HG03457 (cell line): Measurements from ENCODE around the gene PLXNA2.

Experiments used
- ATAC-seq: cut with Tn5 transposase; IDR thresholded peaks from one replicate; pipeline ENCODE4 v1.9.1; 2021; ENCODE audit warnings: moderate number of reproducible peaks; ENCODE audit not compliant: unreplicated experiment

The PLXNA2 gene

DNA sequence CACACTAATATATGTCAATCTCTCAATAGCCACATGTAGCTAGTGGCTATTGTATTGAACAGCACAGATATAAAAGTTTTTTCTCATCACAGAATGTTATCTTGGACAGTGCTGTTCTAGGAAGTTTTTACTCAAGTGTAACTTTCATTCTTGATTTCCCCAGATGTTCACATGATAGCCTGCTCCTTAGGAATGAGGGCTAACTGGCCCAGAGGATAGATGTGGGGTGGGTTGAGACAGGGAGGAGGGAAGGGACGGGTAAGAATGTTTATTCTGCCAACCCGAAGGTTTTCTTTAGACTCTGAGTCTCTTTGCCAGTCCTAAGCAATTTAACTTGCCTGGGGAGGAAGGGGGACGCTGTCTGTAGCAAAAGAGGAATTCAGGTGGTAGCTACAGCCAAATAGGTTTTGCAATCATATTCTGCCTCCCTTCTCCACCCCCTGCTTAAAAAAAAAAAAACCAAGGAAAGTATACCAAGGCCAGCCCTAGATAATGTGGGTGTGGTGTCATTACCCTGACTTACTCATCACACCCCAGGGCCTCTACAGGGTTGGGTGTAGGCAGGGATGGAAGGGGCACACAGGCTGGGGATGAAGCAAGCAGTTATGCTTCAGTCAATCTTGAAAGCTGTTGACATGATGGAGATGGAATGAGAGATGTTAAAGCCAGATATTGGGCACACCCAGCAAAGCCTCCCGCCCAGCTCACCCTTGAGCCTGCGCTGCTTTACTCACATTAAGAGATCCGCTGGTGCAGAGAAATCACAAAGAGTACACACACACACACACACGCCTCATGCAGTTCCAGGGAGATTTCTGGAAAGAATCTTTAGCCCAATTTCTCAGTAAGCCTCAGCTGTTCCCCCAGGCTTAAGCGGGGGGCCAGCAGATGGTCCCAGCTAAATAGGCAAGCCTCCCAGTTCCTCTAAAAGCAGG lies 59.9 kb downstream of the PLXNA2 start:
- no peak for ATAC-seq

DNA sequence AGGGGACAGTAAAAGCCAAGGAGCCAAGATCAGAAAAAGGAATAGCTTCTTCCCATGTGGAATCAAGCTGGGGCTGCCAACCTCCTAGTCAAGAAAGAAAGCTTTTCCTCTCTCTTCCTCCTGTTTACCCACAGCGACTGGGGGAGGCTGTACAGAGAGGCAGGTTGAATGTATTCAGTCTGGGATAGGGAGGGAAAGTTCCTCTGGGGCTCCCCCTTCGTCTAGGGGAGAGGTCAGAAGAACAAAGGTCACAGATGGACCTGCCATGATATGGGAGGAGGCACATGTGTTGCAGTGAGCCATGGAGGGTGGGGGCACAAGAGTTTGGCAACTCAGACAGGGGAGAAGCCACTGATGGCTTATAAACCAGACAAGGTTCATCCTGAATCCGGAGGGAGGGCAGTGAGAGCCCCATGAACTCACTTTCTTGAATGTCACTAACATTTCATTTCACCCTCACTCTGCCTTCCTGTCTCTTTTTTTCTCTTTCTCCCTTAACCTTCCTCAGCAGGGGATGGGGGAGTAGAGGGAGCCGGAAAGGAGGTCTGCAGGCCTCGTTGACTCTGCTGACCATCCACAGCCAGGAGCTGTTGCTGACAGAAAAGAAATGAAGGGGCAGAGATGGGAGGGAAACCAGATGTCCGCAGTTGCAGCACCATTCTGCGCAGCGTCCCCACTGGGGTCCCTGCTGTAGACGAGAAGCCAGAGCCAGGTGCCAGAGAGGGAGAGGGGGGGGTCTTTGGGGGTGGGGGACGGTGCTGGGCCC lies 61.1 kb downstream of the PLXNA2 start:
- no peak for ATAC-seq

DNA sequence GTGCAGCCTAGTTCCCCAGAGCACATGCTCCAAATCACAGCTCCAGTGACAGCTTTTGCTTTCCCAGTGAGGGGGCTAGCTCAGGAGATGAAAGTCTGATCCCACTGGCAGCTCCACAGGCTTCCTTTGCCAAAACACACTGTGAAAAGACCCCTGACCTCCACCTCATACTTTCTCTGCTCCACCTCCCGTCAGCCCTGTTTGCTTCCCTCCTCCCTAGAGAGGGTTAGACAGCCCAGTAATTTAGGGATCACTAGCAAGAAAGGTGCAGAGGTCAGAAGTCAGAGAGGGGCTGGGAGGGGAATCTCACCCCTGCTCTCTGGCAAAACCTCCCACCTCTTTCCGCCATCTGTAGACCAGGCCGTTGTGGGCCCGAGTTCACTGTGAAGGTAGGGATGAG lies 62.8 kb downstream of the PLXNA2 start:
- ATAC-seq, result no peak

DNA sequence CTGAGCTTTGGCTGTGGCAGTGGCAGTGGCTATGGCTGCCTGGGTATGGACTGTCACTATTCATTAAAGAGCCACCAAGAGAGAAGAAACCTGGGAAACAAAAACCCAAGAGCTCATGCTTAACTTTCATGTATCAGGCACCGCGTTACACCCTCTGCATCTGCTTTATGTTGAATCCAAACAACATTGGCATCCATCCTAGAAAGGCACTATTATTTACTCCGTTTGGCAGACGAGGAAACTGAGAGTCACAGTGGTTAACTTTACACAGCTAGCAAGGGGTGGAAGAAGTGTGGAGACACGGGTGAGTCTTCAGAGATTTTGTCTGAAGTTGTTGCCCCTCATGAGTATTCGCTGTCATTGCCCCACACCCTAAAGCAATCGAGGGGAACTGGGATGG lies 63.8 kb downstream of the PLXNA2 start:
- no peak for ATAC-seq

DNA sequence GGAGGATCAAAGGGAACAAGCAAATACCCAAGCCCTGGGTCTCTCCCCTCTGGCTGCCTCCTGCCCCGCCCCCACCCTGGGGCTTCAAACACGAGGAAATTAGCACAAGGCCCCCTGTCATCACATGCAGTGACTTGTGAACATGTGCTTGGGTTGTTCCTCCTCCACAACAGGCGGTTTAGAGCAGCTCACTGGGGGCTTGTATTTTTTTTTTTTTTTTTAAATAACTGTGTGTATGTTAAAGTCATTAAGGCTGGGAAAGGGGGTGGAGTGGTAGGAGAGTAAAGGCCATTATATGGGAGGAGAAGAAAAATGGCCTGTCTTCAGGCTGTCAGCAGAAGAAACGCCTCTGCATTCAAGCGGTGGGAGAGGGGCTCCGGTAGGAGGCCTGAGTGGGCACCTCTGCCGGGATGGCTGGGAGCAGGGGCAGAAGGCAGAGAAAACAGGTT lies 64.2 kb downstream of the PLXNA2 start:
- no peak for ATAC-seq

DNA sequence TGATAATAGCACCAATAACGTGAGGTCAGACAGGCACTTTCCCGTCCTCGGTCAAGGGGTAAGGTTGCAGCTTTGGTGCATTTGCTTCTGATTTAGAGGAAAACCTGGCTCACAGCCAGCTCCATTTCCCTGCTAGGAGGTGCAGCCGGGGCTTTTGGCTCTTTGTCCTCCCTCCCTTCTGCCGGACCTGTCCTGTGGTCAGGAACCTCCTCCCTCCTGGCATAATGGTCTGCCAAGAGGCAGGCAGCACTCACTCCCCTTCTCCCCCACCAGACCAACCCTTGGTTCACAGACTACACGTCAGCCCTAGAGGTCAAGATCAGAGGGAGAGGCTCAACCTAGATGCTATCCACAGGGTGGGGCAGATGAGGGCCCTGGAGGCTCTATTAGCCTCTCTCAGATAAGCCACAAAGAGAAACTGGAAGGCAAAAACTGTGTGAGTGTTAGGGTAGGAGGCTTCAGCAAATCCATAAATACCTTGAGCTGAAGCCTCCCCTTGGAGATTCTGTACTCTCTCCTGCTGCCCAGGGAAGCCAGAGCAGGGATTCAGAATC lies 64.8 kb downstream of the PLXNA2 start:
- ATAC-seq, result no peak

DNA sequence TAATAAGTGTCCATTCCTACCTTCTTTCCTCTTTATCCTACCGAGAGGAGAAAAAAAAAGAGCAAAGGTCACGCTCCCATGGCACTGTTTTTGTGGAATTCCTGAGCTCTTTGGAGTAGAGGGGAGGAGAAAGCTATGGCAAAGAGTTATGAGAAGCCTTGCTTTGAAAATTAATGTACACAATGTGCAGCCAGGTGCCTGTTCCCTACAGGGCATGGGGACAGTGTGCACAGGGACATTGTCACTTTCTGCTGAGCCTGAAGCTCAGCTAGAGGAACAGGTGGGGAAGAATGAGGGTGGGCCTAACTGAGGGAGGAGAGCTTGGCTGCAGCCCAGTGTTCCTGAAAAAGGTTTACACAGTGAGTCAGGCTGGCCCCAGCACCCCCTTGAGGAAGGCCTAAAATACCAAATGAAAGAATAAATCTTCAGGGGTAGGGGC lies 66.1 kb downstream of the PLXNA2 start:
- ATAC-seq, result no peak

DNA sequence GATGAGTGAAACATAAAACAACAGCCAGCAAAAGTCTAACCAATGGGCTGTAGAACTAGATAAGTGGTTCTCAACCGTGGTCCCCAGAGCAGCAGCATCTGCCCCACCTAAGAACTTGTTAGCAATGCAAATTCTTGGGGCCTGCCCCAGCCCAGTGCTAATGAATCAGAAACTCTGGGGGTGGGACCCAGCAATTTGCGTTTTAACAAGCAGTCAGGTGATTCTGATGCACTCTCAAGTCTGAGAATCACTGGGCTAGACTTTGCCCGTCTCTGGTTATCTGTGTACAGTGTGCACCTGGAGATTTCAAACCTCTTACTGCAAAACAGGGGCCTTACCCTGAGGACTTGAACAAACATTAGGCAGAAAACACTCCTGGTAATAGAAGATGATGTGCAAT lies 66.5 kb downstream of the PLXNA2 start:
- ATAC-seq, result no peak

DNA sequence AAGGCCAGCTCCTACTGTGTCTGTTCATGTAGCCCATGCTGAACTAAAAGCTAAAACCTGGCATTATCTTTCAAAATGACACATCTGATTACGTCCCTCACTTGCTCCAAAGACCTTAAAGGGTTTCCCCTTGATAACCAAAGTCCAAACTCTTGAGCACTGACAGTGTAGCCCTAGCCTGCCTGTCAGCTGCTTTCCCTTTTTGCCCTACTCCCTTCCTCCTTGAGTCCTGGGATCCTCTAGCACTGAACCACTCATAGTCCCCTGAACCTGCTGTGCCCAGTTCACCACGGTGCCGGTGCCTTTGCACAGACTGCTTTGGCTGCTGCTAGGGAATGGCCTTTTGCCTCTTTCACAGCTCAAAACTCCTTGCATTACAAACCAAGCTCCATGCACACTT lies 67.5 kb downstream of the PLXNA2 start:
- no peak for ATAC-seq

DNA sequence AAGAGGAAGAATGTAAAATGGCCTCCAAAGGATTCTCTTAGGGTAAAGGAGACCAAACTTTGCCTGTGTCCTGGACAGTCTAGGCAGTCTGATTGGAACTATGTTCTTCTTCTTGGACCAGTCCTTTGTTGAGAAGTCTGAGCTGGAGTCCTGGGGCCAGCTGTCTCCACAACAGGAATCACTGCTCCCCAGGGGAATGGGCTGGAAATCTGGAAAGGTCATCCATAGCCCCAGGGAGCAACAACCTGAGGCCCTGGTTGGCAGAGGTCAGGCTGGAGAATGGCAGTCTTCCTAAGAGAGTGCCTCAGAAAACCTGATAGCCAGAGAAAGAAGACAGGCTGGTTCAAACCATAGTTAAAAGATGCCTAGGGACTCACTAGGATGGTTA lies 68.7 kb downstream of the PLXNA2 start:
- ATAC-seq, result no peak

DNA sequence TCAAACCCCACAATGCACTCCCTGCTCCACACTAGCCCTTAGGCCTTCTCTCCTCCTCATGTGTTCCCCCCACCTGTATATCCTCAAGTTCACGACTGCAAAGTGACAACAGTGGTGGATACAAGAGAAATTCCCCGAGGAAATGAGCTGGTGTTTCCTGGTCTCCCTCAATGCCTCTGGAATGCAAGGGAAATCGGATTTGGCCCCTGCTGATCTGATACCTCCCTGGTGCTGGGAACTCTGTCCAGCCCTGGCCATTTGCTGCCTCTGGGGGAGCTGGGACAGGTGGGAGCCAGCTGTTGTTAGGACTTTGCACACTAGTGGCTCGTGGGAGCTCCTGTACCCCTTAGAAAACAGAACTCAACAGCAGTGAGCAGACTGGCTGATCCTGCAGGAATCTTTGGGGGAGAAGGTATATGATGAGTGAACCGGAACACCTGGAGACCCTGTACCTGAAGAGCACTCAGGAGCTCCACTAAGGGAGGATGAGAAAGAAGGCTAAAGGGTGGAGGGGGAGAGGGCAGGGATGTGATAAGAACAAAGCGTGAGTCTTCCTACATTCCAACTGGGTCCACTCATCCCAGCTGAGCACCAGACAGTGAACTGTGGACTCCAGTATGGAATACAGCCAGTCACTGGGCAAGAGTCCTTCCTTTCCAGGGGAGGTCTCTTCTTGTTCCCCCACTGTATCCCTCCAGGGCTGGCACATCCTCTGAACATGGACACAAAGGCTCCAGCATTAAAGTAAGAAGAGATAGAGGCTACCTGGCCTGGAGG lies 69.3 kb downstream of the PLXNA2 start:
- ATAC-seq, result no peak

DNA sequence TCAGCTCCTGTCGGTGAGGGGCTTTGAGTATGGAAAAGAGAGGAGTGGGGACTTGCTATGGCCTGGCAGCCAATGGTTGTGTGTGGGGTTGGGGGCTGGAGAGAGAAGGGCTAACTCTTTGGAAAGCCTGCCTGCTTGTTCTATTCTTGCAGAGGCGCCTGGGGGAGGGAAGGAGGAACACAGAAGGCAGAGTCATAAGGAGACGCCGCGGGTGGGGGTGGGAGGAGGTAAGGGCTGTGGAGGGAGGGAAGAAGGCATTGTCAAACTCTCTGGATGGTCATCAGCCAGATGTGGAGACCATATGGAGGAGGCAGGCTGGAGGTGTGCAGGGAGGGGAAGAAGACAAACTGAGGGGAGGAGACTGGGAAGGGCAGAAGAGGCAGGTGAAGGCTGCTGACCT lies 70.0 kb downstream of the PLXNA2 start:
- no peak for ATAC-seq

DNA sequence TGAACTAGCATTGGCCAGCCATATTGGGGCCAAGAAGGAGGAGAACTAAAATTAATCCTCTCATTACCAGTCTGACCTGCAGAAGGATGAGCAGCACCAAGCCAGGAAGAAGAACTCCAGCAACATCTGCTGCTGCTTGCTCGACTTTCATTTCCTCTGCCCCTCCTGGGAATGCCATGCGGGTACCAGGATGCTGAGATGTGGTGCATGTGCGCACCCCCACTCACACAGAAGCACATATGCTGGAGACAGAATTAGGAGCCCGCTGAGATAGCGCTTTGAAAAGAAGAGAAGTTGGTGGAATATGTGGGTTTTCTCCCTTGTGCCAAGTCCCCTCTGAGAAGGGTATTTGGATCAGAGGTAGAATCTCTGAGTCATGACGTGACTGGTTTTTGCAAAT lies 70.4 kb downstream of the PLXNA2 start:
- no peak for ATAC-seq

DNA sequence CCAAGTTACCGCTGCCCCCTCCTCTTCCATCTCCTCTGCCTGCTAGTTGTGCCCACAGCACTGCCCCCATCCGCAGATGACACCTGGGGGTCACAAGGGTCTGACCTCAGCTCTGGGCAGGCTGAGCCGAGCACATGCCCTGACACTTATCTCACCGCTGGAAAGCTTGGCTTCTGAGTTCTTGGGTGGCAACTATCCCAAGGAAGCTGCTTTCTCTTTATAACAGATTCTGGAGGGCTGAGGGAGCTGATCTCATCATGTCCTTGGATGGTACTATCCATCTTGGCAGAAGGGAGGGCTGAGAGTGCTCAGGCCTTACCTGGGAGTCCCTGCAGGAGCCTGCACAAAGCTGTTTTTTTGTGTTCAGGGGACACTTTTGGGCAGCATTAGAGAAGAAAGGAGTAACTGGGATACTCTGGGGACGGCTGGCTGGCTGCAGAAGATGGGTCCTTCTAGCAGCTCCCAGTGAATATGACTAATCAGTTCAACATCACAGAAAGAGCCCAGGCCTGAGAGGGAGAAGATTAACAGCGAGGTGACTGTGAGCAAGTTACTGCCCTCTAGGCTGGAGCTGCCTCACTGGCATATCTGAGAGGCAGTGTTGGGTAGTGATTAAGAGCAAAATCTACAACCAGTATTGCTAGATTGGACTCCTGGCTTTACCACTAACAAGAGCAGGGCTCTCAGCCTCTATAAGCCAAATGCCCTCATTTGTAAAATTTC lies 71.6 kb downstream of the PLXNA2 start:
- ATAC-seq, result no peak

DNA sequence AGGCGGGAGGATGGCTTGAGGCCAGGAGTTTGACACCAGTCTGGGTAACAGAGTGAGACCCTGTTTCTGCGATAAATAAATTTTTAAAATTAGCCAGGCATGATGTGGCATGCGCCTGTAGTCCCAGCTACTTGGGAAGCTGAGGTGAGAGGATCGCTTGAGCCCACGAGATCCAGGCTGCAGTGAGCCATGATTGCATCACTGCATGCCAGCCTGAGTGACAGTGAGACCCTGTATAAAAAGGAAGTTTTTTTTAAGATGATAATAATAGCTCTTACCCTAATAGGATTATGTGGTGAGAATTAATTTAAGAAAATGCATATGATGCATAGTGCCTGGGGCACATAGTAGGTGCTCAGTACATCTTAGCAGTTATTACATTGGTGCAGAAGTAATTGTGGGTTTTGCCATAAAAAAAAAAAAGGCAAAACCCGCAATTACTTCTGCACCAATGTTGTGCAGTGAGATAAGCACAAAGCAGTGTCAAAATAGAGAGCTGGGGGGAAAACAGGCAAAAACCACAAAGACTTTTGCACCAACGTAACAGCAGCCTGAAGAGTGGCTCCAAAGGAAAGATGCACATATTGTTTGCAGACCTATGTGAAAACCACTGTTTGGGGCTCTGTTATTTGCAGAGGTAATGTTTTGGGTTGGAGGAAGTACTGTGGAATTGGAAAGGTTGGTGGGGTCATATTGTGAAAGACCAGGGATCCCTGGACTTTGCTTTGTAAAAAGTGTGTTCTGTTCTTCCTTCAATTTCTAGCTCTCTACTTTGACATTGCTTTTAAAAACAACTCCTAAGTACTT lies 72.4 kb downstream of the PLXNA2 start:
- no peak for ATAC-seq

DNA sequence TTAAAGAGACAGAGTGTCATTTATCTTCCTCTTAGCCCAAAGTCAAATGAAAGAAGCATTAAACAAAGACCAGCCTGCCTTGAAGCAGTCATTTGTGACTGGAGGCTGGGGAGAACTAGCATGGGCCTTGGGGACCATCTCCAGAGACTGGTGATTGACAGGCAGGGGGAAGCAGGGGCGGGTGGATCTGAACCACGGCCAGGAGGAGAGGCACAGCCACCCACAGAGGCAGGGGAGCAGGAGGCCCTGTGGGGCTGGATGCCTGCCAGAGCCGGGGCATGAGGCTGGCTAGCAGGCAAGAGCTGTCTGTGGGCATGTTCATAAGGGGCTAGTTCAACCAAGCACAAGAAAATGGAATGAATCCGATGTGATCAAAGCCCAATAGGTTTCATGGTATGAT lies 73.9 kb downstream of the PLXNA2 start:
- no peak for ATAC-seq

DNA sequence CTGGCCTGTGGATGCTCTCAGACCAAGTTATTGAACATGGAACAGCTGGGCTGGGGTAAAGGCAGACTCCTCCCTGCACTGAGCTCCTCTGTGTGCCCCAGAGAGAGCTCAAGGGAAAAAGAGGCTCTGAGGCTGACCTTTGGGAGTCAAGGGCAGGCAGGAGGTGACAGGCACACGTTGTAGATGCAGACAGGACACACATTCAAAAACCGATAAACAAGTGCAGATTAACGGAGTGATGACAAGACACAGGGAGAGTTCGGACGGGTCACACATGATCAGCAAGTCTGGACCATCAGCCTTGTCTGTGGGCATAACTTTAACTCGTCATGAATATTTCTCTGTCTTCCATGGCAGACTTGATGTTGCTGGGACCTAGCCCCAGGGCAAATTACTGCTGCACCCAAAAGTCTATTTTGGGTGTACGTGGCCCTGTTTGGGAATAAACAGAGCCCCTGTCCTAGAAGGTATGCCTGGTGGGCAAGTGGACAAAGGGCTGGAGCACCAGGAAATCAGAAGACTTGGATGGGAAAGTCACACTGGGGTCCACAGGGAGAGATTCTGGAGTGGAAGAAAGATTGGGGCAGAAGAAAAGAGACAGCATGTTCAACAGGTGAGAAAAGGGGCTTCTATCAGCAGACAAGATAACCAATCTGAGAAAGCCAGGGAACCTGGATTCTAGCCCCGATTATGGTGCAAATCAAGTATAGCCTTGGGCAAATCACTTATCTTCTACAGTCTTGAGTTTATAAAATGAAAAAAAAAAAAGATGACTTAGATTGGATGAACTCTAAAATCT lies 74.9 kb downstream of the PLXNA2 start:
- no peak for ATAC-seq

DNA sequence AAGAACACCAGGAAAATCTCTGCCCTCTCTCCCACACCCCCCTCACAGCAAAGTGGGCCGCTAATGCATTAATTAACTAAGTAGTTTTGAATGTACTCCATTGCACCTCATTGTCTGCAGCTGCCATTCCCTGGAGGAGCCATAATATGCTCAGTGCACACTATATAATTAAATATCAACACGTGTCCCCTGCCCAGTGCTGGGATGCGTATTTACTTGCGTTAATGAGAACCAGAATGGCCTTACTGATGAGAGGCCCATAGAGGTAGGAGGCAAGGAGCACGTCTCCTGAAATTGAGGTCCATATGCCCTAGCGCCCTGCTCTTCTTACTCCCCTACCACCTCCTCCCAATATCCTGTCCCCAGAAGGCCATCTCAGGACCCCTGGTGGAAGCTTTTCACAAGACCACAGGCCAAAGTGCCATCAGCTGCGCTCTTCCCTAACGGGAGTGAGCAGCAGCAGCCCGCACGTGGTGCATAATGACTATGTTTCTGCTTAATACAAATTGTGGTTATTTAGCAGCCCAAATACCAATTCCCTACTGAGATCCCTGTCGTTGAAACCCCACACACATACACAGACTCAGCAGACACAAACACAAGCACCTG lies 76.8 kb downstream of the PLXNA2 start:
- ATAC-seq, result no peak
